ENCODE data around the gene MTHFD1.

Gene MTHFD1

GRCh38 chr14:64417055-64417770 is 29.1 kb downstream of the MTHFD1 start:
- DNase-seq (ENCODE audit: low spot score), result no peak
- H3K9me3 Mint-ChIP-seq, result no peaks in the 10 kb centered on the region
- peaks cover 71% of the 10 kb centered on the region for H3K36me3 Mint-ChIP-seq (ENCODE audit: low read depth)
- no peaks in the 10 kb centered on the region for H3K27me3 Mint-ChIP-seq (ENCODE audit: low read depth)
- no peak overlapping the region for H3K27ac Mint-ChIP-seq
- no peak overlapping the region for H3K4me3 Mint-ChIP-seq
- H3K4me1 Mint-ChIP-seq (ENCODE audit: low read depth), result peaks cover 30% of the 10 kb centered on the region

GRCh38 chr14:64417771-64418125 is 29.6 kb downstream of the MTHFD1 start:
- peaks cover 36% of the 10 kb centered on the region for H3K4me1 Mint-ChIP-seq (ENCODE audit: low read depth)
- H3K27me3 Mint-ChIP-seq (ENCODE audit: low read depth), result no peaks in the 10 kb centered on the region
- H3K27ac Mint-ChIP-seq, result no peak overlapping the region
- no peaks in the 10 kb centered on the region for H3K9me3 Mint-ChIP-seq
- no peak for DNase-seq (ENCODE audit: low spot score)
- no peak overlapping the region for H3K4me3 Mint-ChIP-seq
- peaks cover 74% of the 10 kb centered on the region for H3K36me3 Mint-ChIP-seq (ENCODE audit: low read depth)

GRCh38 chr14:64419003-64419402 is 30.9 kb downstream of the MTHFD1 start:
- no peak for DNase-seq (ENCODE audit: low spot score)
- no peaks in the 10 kb centered on the region for H3K9me3 Mint-ChIP-seq
- H3K4me3 Mint-ChIP-seq, result no peak overlapping the region
- peaks cover 74% of the 10 kb centered on the region for H3K36me3 Mint-ChIP-seq (ENCODE audit: low read depth)
- no peaks in the 10 kb centered on the region for H3K27me3 Mint-ChIP-seq (ENCODE audit: low read depth)
- H3K4me1 Mint-ChIP-seq (ENCODE audit: low read depth), result peaks cover 41% of the 10 kb centered on the region
- no peak overlapping the region for H3K27ac Mint-ChIP-seq

- peaks cover 37% of the 10 kb centered on the region for H3K4me1 Mint-ChIP-seq (ENCODE audit: low read depth)
- H3K4me3 Mint-ChIP-seq, result no peak overlapping the region
- H3K27ac Mint-ChIP-seq, result peak overlapping the region; percentile 15
- no peaks in the 10 kb centered on the region for H3K27me3 Mint-ChIP-seq (ENCODE audit: low read depth)
- H3K9me3 Mint-ChIP-seq, result no peaks in the 10 kb centered on the region
- no peak for DNase-seq (ENCODE audit: low spot score)
- peaks cover 75% of the 10 kb centered on the region for H3K36me3 Mint-ChIP-seq (ENCODE audit: low read depth)
These were observed 33.0 kb downstream of the MTHFD1 start for GRCh38 chr14:64421166-64421565.

- H3K4me1 Mint-ChIP-seq (ENCODE audit: low read depth), result peaks cover 36% of the 10 kb centered on the region
- peak overlapping the region; percentile 73 for H3K27ac Mint-ChIP-seq
- no peaks in the 10 kb centered on the region for H3K9me3 Mint-ChIP-seq
- H3K27me3 Mint-ChIP-seq (ENCODE audit: low read depth), result no peaks in the 10 kb centered on the region
- peak overlapping the region; percentile 57 for H3K4me3 Mint-ChIP-seq
- peaks cover 74% of the 10 kb centered on the region for H3K36me3 Mint-ChIP-seq (ENCODE audit: low read depth)
- DNase-seq (ENCODE audit: low spot score), result no peak
These were observed 33.9 kb downstream of the MTHFD1 start for GRCh38 chr14:64422005-64422404.

- no peaks in the 10 kb centered on the region for H3K27me3 Mint-ChIP-seq (ENCODE audit: low read depth)
- DNase-seq (ENCODE audit: low spot score), result peak; percentile 70
- peaks cover 74% of the 10 kb centered on the region for H3K36me3 Mint-ChIP-seq (ENCODE audit: low read depth)
- no peaks in the 10 kb centered on the region for H3K9me3 Mint-ChIP-seq
- H3K27ac Mint-ChIP-seq, result peak overlapping the region; percentile 73
- H3K4me1 Mint-ChIP-seq (ENCODE audit: low read depth), result peaks cover 34% of the 10 kb centered on the region
- H3K4me3 Mint-ChIP-seq, result peak overlapping the region; percentile 57
These were observed 34.6 kb downstream of the MTHFD1 start for GRCh38 chr14:64422756-64423155.

- peak; percentile 70 for DNase-seq (ENCODE audit: low spot score)
- no peaks in the 10 kb centered on the region for H3K9me3 Mint-ChIP-seq
- H3K36me3 Mint-ChIP-seq (ENCODE audit: low read depth), result peaks cover 73% of the 10 kb centered on the region
These were observed 35.8 kb downstream of the MTHFD1 start for GRCh38 chr14:64423987-64424386.

GRCh38 chr14:64434528-64434927 is 46.4 kb downstream of the MTHFD1 start:
- peaks cover 54% of the 10 kb centered on the region for H3K36me3 Mint-ChIP-seq (ENCODE audit: low read depth)
- H3K4me3 Mint-ChIP-seq, result no peak overlapping the region

More at GRCh38 chr14:64423987-64424386, 35.8 kb downstream of the MTHFD1 start:
- Mint-ChIP-seq H3K4me3 (peak overlapping the region; percentile 8), H3K27me3 (ENCODE audit: low read depth) (no peaks in the 10 kb centered on the region), H3K4me1 (ENCODE audit: low read depth) (peaks cover 34% of the 10 kb centered on the region), H3K27ac (no peak overlapping the region)

GRCh38 chr14:64438181-64438841 is 50.2 kb downstream of the MTHFD1 start:
- Mint-ChIP-seq H3K4me1 (ENCODE audit: low read depth) (peaks cover 15% of the 10 kb centered on the region), H3K9me3 (no peaks in the 10 kb centered on the region), H3K27ac (peak overlapping the region; percentile 18), H3K36me3 (ENCODE audit: low read depth) (peaks cover 58% of the 10 kb centered on the region), H3K27me3 (ENCODE audit: low read depth) (no peaks in the 10 kb centered on the region), H3K4me3 (no peak overlapping the region)
- DNase-seq (ENCODE audit: low spot score), result no peak

More at GRCh38 chr14:64434528-64434927, 46.4 kb downstream of the MTHFD1 start:
- no peak for DNase-seq (ENCODE audit: low spot score)
- Mint-ChIP-seq H3K27ac (no peak overlapping the region), H3K9me3 (no peaks in the 10 kb centered on the region), H3K27me3 (ENCODE audit: low read depth) (no peaks in the 10 kb centered on the region), H3K4me1 (ENCODE audit: low read depth) (peaks cover 13% of the 10 kb centered on the region)

- Mint-ChIP-seq H3K36me3 (ENCODE audit: low read depth) (peaks cover 62% of the 10 kb centered on the region), H3K27ac (no peak overlapping the region), H3K4me3 (no peak overlapping the region), H3K27me3 (ENCODE audit: low read depth) (no peaks in the 10 kb centered on the region), H3K4me1 (ENCODE audit: low read depth) (peaks cover 20% of the 10 kb centered on the region), H3K9me3 (no peaks in the 10 kb centered on the region)
- DNase-seq (ENCODE audit: low spot score), result no peak
These were observed 51.0 kb downstream of the MTHFD1 start for GRCh38 chr14:64439141-64439540.

GRCh38 chr14:64440494-64440893 is 52.3 kb downstream of the MTHFD1 start:
- no peak for DNase-seq (ENCODE audit: low spot score)
- Mint-ChIP-seq H3K27ac (no peak overlapping the region), H3K4me1 (ENCODE audit: low read depth) (peaks cover 33% of the 10 kb centered on the region), H3K9me3 (no peaks in the 10 kb centered on the region), H3K4me3 (no peak overlapping the region), H3K27me3 (ENCODE audit: low read depth) (no peaks in the 10 kb centered on the region), H3K36me3 (ENCODE audit: low read depth) (peaks cover 66% of the 10 kb centered on the region)

GRCh38 chr14:64442300-64442988 is 54.3 kb downstream of the MTHFD1 start:
- H3K27ac Mint-ChIP-seq, result no peak overlapping the region
- H3K36me3 Mint-ChIP-seq (ENCODE audit: low read depth), result peaks cover 61% of the 10 kb centered on the region
- no peaks in the 10 kb centered on the region for H3K9me3 Mint-ChIP-seq
- H3K4me1 Mint-ChIP-seq (ENCODE audit: low read depth), result peaks cover 37% of the 10 kb centered on the region
- H3K4me3 Mint-ChIP-seq, result no peak overlapping the region
- no peaks in the 10 kb centered on the region for H3K27me3 Mint-ChIP-seq (ENCODE audit: low read depth)
- no peak for DNase-seq (ENCODE audit: low spot score)

- peak overlapping the region; percentile 74 for H3K27ac Mint-ChIP-seq
- DNase-seq (ENCODE audit: low spot score), result no peak
- no peak overlapping the region for H3K4me3 Mint-ChIP-seq
- peaks cover 55% of the 10 kb centered on the region for H3K36me3 Mint-ChIP-seq (ENCODE audit: low read depth)
- H3K27me3 Mint-ChIP-seq (ENCODE audit: low read depth), result no peaks in the 10 kb centered on the region
- H3K9me3 Mint-ChIP-seq, result no peaks in the 10 kb centered on the region
- H3K4me1 Mint-ChIP-seq (ENCODE audit: low read depth), result peaks cover 35% of the 10 kb centered on the region
These were observed 56.0 kb downstream of the MTHFD1 start for GRCh38 chr14:64444140-64444539.

All from T-helper 2 cell treated with Interferon-gamma antibody and Interleukin-4, amounts not matched to agents 5 μg/mL and 100 μg/mL, for 36 hours (primary cell).